ENCODE results near the gene DOK5.
"Not testable (repeated sequence)": the region's sequence is repeated elsewhere in the genome, so short reads cannot be mapped to it uniquely, and the experiment has no call there.

The DOK5 gene

DNA sequence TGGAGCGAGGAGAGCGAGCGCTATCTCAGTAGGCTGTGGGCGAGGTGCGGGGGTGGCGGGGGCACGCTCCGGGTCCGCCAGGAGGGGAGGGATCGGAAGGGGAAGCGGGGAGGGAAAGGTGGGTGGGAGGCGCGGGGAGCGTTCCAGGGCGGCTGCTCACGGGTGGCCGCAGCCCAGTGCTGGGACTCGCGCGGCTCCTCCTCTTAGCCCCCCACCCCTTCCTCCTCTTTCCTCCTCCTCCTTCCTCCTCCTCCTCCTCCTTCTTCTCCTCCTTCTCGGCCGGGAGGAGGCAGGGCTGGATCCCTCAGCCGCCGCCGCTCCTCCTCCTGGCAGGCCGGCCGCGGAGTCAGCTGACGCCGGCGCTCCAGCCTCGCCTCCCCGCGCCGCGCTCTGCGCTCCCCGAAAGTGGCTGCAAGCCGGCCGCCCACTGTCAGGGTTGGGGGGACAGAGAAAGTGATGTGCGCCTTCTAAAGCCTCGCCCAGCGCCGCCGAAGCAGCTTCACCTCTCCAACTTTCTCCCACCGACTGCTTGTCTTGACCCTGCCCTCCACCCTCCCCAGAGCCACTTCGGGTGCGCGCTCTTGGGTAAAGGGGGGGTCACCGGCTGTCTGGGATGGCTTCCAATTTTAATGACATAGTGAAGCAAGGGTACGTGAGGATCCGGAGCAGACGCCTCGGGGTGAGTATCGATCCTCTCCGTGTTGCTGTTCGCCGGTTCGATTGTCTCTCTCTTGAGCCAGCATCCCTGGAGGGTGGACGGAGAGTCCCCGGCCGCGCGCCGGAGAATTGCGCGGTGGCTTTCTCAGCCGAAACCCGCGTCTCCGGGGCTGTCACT, at the start of gene DOK5:
DOK5 (plus strand) TSS at position 260 of the 835 bp plus-strand sequence; CDS start at position 614, 354 bp downstream.
- DNase-seq (ENCODE audit: low read depth, low spot score), result no peak

GRCh38 chr20:54429364-54429763, 46.0 kb upstream of the DOK5 start:
- DNase-seq (ENCODE audit: low read depth, low spot score), result no peak

DNA sequence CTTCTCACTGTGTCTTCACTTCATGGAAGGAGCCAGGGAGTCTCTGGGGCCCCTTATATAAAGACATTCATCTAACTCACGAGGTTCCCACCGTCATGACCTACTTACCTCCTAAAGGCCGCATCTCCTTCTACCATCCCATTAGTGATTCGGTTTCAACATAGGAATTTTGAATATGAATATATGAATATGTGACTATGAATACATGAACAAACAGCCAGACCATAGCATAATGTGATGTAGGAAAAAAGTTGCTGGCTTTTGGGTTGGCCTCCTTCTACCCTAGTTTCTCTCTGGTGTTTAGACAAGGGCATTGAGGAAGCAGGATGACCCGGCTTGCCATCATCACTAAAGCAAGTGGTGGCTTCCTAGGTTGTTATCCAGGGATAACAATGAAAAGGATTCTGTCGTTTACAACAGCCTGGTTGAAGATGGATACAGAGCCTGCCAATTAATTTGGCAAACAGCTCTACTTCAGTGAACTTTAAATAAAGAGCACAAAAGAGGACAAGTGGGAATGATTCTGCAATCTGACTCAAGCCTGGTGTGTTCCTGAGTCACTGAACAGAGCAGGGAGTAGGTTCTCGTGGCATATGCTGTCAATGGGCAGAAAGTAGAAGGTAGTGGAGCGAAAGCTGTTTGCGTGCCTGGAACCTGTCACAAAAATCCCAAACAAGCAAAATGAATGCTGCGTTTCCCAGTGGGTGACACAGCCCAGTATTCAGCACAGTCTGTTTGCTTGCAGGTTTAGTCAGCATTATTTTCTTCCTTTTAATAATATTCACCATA, 44.0 kb upstream of the DOK5 start:
- no peak for DNase-seq (ENCODE audit: low read depth, low spot score)

GRCh38 chr20:54432966-54433365, 42.4 kb upstream of the DOK5 start:
- DNase-seq (ENCODE audit: low read depth, low spot score), result no peak

DNA sequence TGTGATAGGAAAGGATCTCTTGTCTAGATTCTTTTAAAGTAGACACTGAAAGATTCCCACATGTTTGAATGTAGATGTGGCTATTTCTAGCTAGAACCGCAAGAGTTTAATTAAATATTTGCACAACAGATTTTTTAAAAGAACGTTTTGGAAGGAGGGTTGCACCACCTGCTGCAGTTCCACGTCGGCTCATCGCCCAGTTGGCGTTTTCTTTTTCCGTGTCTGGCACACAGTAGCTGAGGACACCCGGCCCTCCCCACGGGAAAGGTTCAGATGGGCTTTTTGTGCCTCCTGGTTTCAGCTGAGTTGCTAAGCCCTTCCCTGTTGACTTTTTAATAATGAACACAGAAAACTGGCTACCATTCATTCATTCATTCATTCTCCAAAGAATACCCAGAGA, 41.8 kb upstream of the DOK5 start:
- DNase-seq (ENCODE audit: low read depth, low spot score), result no peak

DNA sequence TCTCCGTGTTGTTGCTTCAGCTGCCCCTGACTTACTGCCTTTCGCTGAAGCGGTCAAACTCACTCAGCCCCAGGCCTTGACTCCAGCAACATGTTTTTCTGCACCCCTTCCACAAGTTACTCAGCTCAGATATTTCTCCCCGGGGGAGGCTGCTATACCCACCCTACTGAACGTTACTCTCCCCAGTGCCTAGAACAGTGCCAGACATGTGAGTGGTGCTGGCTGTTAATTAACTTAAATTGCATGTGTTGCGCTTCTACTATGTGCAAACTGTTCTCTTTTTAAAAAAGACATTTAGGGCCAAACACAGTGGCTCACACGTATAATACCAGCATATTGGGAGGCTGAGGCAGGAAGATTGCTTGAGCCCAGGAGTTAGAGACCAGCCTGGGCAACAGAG, 41.2 kb upstream of the DOK5 start:
- no peak for DNase-seq (ENCODE audit: low read depth, low spot score)

GRCh38 chr20:54435015-54435414, 40.4 kb upstream of the DOK5 start:
- no peak for DNase-seq (ENCODE audit: low read depth, low spot score)

DNA sequence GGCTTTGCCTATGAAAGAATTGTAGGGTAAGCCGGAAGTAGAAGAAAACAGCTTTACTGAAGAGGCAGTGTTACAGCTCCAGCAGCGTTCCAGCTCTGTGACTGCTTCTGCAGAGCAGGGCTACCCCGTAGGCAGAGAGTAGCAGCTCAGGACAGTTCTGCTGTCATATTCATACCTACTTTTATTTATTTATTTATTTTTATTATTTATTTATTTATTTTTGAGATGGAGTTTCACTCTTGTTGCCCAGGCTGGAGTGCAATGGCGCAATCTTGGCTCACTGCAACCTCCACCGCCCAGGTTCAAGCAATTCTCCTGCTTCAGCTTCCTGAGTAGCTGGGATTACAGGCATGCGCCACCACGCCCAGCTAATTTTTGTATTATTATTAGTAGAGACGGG, 39.0 kb upstream of the DOK5 start:
- not testable (repeated sequence) for DNase-seq (ENCODE audit: low read depth, low spot score)

GRCh38 chr20:54438166-54438565, 37.2 kb upstream of the DOK5 start:
- no peak for DNase-seq (ENCODE audit: low read depth, low spot score)

DNA sequence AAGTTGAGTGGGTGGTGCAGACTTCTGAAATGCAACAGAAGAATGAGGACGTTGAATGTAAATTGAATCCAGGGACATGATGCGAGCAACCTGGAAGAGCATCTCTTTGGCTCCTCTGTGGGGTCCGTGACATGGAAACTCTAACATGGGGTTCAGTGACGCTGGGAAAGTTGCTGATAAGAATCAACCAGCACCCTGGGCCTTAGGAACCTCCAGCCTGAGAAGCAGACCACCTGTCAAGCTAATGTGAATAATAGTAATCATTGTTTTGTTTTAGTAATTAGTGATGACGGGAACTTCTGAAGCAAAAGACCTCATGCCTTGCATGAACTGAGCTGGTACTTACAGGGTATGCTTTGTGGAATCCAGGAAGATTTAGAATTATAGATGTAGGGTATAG, 25.2 kb upstream of the DOK5 start:
- DNase-seq (ENCODE audit: low read depth, low spot score), result no peak

DNA sequence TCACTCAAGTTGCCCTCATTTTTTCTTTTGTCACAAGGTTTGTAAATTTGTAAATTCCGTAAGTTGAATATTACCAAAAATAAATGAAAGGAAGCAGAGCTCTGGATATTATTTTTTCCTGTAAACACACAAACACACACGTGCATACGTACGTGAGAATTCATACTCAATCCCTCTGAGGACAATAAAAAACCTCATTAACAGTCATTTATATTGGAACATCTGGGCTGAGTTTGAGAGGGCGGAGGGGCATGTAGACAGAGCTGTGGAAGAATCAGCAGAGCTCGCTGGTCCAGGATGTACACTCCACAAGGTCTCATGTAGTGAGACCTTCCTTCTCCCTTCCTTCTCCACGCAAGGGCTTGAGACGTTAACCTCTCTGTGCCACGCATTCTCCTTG, 24.2 kb upstream of the DOK5 start:
- no peak for DNase-seq (ENCODE audit: low read depth, low spot score)

DNA sequence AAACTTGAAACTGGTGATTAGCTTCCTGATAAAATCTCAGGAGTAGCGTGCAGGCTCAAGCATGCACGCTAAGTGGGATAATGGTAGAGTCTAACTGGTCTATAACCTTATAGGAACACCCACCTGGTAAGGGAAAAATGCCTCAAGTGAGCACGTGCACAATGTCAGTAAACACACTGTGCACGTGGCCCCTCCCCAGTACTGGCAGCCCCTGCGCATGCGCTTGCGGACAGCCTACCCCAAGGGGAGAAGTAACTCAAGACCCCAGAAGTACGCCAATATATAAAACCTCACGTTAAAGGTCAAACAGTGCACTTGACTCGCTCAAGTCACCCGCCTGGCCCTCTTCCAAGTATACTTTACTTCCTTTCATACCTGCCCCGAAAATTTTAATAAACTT, 23.1 kb upstream of the DOK5 start:
- no peak for DNase-seq (ENCODE audit: low read depth, low spot score)

- DNase-seq (ENCODE audit: low read depth, low spot score), result no peak
Measured at GRCh38 chr20:54454982-54455381, 20.4 kb upstream of the DOK5 start.

- no peak for DNase-seq (ENCODE audit: low read depth, low spot score)
Measured at GRCh38 chr20:54456423-54456822, 19.0 kb upstream of the DOK5 start.

DNA sequence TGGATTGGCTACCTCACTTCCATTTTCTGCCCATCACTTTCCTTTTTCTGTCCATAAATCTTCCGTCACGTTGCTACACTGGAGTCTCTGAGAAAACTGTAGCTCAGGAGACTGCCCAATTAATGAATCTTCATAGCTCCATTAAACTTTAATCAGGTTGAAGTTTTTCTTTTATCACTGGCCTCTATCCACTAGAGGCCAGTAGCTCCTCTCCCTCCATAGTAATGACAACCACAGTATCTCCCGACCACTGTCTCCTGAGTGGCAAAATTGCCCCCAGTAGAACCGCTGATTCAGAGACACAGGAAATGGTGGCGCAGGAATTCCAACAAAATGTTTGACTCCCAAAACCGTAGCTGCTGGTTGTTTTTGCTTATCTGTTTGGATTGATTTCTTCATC, 18.4 kb upstream of the DOK5 start:
- DNase-seq (ENCODE audit: low read depth, low spot score), result no peak

- DNase-seq (ENCODE audit: low read depth, low spot score), result no peak
Measured at GRCh38 chr20:54458219-54458618, 17.2 kb upstream of the DOK5 start.

- DNase-seq (ENCODE audit: low read depth, low spot score), result no peak
Measured at GRCh38 chr20:54459279-54459678, 16.1 kb upstream of the DOK5 start.

DNA sequence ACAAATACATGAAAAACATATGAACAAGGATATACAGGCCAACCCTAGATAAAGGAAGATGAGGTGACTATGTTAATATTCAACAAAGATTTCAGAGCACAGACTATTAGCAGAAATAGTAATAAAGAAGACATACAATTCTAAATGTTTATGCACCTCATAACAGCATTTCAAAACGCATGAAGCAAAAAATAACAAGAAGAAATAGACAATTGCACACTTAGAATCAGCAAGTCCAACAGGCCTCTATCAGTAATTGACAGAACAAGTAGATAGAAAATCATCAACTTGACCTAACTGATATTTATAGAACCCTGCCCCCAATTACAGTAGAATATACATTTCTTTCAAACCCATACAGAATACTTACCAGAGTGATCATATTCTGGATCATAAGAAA, 11.4 kb upstream of the DOK5 start:
- DNase-seq (ENCODE audit: low read depth, low spot score), result no peak

DNA sequence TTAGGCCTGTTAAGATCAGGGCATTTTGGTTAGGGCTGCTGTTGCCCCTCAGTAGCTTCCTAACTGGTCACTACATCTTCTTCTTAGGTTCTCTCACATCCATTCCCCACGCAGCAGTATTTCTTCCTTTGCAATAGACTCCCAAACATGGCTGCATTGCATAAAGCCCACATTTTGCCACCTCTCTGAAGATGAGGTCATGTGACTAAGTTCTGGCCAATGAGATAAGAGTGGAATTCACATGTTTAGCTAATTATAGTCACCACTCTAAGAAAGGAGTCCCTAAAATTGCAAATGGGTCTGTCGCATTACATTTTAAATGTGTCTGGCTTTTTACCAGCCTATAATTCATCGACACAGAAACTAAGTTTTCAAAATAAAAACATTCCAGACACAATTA, 9.3 kb upstream of the DOK5 start:
- DNase-seq (ENCODE audit: low read depth, low spot score), result no peak

GRCh38 chr20:54467622-54468021, 7.8 kb upstream of the DOK5 start:
- no peak for DNase-seq (ENCODE audit: low read depth, low spot score)

- no peak for DNase-seq (ENCODE audit: low read depth, low spot score)
Measured at GRCh38 chr20:54468082-54468481, 7.3 kb upstream of the DOK5 start.

DNA sequence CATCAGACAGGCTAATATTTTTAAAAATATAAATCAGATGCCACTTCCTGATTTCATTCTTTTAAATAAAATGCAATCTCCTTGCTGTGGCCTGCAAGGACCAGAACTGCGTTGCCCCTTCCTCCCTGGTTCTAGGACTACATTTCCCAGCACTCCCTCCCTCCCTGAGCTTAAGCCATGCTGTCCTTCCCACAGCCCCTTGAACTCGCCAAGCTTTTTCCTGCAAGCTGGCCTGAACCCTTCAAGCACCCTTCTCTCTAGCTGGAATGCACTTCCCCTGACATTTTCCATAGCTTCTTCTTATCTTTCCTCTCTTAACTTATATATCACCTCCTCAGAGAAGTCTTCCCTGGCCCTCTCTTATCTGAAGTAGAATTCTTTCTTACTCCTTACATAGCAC, 6.1 kb upstream of the DOK5 start:
- no peak for DNase-seq (ENCODE audit: low read depth, low spot score)

DNA sequence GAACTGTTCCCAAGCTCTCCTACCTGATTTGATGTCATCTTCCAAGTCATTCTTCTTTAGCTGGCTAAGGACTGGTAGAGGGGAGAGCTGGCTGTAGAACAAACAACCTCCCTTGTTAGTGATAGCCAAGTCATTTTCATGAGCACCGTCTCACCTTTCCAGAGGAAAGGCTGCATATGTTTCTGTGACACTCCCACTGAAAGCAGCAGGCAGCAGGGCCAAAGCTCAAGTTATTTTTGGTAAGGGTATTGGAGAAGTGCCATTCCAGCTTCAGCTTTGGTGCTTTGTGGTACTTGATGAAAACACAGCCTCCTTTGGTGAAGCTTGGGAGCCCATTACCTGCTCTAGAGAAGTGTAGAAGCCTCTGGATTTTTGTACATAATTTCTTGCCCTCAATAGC, 5.4 kb upstream of the DOK5 start:
- no peak for DNase-seq (ENCODE audit: low read depth, low spot score)

Data from brain pericyte (primary cell).